ENCODE results near the gene TMBIM1. TPM values are rescaled to one million over a fixed set of nuclear protein-coding genes. Genes with fewer than 3 reads are reported as not detected.

Gene TMBIM1
- total and polyA plus RNA-seq, 2 donors: 127 to 180 TPM

DNA sequence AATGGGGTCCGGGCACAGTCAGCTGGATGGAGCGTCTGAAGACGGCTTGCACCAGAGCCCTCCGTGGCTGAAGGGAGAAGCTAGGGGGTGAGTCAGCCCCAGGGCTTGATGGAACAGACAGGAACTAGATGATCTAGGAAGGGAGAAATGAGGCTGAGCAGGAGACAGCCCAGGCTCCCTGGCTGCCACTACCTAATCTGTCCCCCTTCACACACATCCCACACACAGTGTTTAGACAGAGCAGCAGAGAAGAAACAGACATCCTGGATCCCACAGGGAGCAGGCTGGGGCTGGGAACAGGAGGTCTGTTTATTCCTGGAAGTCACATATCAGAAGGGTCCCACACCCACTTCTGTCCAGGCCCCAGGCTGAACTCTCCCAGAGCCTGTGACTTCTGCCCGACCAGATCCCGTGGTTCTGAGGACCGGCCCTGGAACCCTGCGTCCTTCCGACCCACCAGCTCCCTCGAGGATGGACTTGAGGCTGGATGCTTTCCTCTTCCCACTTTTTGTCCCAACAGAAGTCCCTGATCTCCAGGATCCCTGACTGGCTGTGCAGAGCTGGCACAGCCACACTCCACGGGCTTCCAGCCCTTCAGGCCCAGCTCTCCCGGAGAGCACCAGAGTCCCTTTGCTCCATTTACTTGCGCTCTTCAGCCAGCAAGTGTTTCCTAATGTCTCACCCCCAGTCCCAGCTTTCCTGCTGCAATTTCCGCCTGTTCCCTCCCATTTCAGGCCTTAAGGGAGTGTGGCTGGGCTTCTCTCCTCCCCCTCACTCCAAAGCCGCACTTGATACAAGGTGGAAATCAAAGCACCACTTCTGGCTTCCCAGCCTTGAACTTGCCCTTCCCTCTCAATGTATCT, 33.0 kb downstream of the TMBIM1 start:
- H3K4me1 ChIP-seq (ENCODE audit: insufficient read depth): no peaks in the 10 kb centered on the region
- no peak overlapping the region for H3K4me3 ChIP-seq (ENCODE audit: low read depth, low read length)
- H3K27ac ChIP-seq (ENCODE audit: low read depth): peak overlapping the region; percentile 65
- H3K36me3 ChIP-seq (ENCODE audit: insufficient read depth): peaks cover 3% of the 10 kb centered on the region
- DNase-seq (ENCODE audit: extremely low spot score): no peak
- 19% methylated on average over 15 of the region's 15 CpGs for WGBS

DNA sequence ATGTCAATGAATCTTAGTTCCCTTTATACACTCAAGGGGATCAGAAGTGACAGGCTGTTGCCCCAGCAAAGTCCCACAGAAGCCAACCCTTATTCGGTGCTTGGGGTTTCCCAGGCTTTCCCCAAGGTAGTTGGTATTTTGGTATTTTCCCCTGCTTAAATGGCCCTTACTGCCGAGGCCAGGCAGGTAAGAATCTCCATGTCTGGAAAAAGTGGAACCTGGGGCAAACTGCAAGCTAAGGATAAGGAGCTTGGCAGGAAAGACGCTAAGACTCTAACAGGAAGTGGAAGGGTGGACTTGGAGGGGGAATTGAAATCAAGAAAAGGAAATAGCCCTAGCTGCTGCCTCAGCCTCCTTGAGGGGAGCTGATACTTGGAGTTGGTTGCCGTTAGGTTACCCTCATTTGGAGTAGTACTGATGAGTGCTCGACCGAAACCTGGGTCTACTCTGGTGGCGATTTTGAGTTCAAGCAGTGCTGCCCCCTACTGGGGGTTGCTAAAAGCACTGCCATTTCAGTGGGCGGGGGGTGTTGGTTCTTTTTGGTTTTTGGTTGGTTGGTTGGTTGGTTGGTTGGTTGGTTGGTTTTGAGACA, 34.8 kb downstream of the TMBIM1 start:
- WGBS: 63% methylated on average over 8 of the region's 8 CpGs
- H3K36me3 ChIP-seq (ENCODE audit: insufficient read depth): peaks cover 5% of the 10 kb centered on the region
- H3K4me1 ChIP-seq (ENCODE audit: insufficient read depth): no peaks in the 10 kb centered on the region
- DNase-seq (ENCODE audit: extremely low spot score): no peak
- H3K4me3 ChIP-seq (ENCODE audit: low read depth, low read length): no peak overlapping the region
- no peak overlapping the region for H3K27ac ChIP-seq (ENCODE audit: low read depth)

DNA sequence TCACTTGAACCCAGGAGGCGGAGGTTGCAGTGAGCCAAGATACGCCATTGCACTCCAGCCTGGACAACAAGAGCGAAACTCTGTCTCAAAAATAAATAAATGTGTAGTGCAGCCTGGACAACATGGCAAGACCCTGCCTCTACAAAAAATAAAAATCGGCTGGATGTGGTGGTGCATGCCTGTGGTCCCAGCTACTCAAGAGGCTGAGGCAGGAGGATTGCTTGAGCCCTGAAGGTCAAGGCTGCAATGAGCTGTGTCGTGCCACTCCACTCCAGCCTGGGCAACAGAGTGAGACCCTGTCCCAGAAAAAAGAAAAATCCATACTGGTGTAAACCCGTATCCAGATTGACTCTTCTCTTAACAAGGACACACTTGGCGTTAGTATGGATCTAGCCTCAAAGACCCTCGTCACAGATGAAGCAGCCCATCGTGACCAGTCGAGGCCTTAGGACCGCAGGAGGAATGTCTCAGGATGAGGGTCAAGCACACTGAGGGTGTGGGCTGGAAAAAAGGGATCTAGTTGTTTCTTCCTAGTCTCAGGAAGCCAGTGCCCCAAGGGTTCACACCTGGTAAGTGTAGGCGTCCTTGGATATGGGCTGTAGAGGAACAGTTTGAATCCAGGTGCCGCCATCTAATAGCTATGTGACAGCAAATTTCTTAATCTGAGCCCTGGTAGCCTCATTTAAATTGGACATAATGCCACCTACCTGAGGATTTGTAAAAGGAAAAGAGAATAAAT, 35.5 kb downstream of the TMBIM1 start:
- WGBS: 92% methylated on average over 13 of the region's 13 CpGs
- no peak overlapping the region for H3K27ac ChIP-seq (ENCODE audit: low read depth)
- no peak overlapping the region for H3K4me3 ChIP-seq (ENCODE audit: low read depth, low read length)
- no peak for DNase-seq (ENCODE audit: extremely low spot score)
- H3K4me1 ChIP-seq (ENCODE audit: insufficient read depth): no peaks in the 10 kb centered on the region
- H3K36me3 ChIP-seq (ENCODE audit: insufficient read depth): peaks cover 9% of the 10 kb centered on the region

- DNase-seq (ENCODE audit: extremely low spot score): no peak
- H3K4me3 ChIP-seq (ENCODE audit: low read depth, low read length): no peak overlapping the region
- H3K36me3 ChIP-seq (ENCODE audit: insufficient read depth): peaks cover 9% of the 10 kb centered on the region
- 84% methylated on average over 6 of the region's 6 CpGs for WGBS
- H3K27ac ChIP-seq (ENCODE audit: low read depth): no peak overlapping the region
- no peaks in the 10 kb centered on the region for H3K4me1 ChIP-seq (ENCODE audit: insufficient read depth)
These were observed 36.9 kb downstream of the TMBIM1 start for GRCh38 chr2:218255446-218255845.

- Histone ChIP-seq H3K4me1 (ENCODE audit: insufficient read depth) (no peaks in the 10 kb centered on the region), H3K36me3 (ENCODE audit: insufficient read depth) (peaks cover 14% of the 10 kb centered on the region), H3K27ac (ENCODE audit: low read depth) (no peak overlapping the region), H3K4me3 (ENCODE audit: low read depth, low read length) (no peak overlapping the region)
- 85% methylated on average over 5 of the region's 5 CpGs for WGBS
- no peak for DNase-seq (ENCODE audit: extremely low spot score)
These were observed 39.1 kb downstream of the TMBIM1 start for GRCh38 chr2:218253232-218253625.

- no peak for DNase-seq (ENCODE audit: extremely low spot score)
- Histone ChIP-seq H3K27ac (ENCODE audit: low read depth) (no peak overlapping the region), H3K4me1 (ENCODE audit: insufficient read depth) (no peaks in the 10 kb centered on the region), H3K36me3 (ENCODE audit: insufficient read depth) (peaks cover 16% of the 10 kb centered on the region), H3K4me3 (ENCODE audit: low read depth, low read length) (no peak overlapping the region)
- WGBS: 73% methylated on average over 7 of the region's 7 CpGs
These were observed 39.6 kb downstream of the TMBIM1 start for GRCh38 chr2:218252509-218253231.

DNA sequence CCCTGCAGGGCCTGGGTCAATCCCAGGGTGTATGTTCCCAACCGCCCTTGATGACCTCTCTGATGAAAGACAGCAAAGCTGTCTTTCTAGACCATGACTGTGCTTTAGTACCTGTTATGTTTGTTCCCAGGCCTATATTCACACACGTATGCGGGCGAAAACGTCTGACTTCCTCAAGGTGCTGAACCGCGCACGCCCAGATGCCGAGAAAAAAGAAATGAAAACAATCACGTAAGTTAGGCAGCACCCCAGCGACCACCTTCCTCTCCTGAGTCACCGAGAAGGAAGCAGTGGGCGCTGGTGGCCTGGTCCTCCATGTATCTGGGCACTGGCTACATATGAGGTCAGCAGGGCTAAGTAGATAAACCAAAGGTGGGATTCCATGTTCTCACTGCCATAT, 42.6 kb downstream of the TMBIM1 start:
- H3K4me3 ChIP-seq (ENCODE audit: low read depth, low read length): no peak overlapping the region
- no peak overlapping the region for H3K27ac ChIP-seq (ENCODE audit: low read depth)
- H3K4me1 ChIP-seq (ENCODE audit: insufficient read depth): no peaks in the 10 kb centered on the region
- H3K36me3 ChIP-seq (ENCODE audit: insufficient read depth): peaks cover 21% of the 10 kb centered on the region
- DNase-seq (ENCODE audit: extremely low spot score): no peak
- 95% methylated on average over 13 of the region's 13 CpGs for WGBS

GRCh38 chr2:218245214-218245613, 47.1 kb downstream of the TMBIM1 start:
- WGBS: 83% methylated on average over 5 of the region's 5 CpGs
- Histone ChIP-seq H3K4me3 (ENCODE audit: low read depth, low read length) (no peak overlapping the region), H3K4me1 (ENCODE audit: insufficient read depth) (no peaks in the 10 kb centered on the region), H3K27ac (ENCODE audit: low read depth) (no peak overlapping the region), H3K36me3 (ENCODE audit: insufficient read depth) (peaks cover 27% of the 10 kb centered on the region)
- no peak for DNase-seq (ENCODE audit: extremely low spot score)

GRCh38 chr2:218244665-218245064, 47.6 kb downstream of the TMBIM1 start:
- DNase-seq (ENCODE audit: extremely low spot score): no peak
- Histone ChIP-seq H3K4me1 (ENCODE audit: insufficient read depth) (no peaks in the 10 kb centered on the region), H3K36me3 (ENCODE audit: insufficient read depth) (peaks cover 24% of the 10 kb centered on the region), H3K27ac (ENCODE audit: low read depth) (no peak overlapping the region), H3K4me3 (ENCODE audit: low read depth, low read length) (no peak overlapping the region)
- 94% methylated on average over 2 of the region's 2 CpGs for WGBS

- H3K27ac ChIP-seq (ENCODE audit: low read depth): no peak overlapping the region
- WGBS: 61% methylated on average over 1 of the region's 1 CpG
- no peaks in the 10 kb centered on the region for H3K4me1 ChIP-seq (ENCODE audit: insufficient read depth)
- no peak overlapping the region for H3K4me3 ChIP-seq (ENCODE audit: low read depth, low read length)
- H3K36me3 ChIP-seq (ENCODE audit: insufficient read depth): peaks cover 24% of the 10 kb centered on the region
- DNase-seq (ENCODE audit: extremely low spot score): no peak
These were observed 48.1 kb downstream of the TMBIM1 start for GRCh38 chr2:218244204-218244603.

DNA sequence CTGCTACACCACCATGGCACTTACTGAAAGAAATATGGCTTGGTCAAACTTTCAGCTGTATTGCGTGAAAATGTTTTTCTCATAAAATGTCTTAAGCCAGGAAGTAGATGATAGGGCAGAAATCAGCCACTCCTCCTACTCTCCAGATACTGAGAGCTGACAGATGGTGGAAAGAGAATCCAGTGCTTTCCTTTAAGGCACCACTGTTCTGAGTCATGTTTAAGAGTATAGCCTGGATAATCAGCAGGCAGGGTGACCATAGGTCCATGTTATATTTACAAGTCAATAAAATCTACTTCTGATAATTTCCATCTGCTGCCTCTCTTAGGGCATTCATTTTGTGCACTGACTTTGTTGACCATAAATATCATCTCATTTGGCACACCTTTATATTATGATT, 53.4 kb downstream of the TMBIM1 start:
- no peaks in the 10 kb centered on the region for H3K4me1 ChIP-seq (ENCODE audit: insufficient read depth)
- no peak for DNase-seq (ENCODE audit: extremely low spot score)
- no peak overlapping the region for H3K27ac ChIP-seq (ENCODE audit: low read depth)
- H3K4me3 ChIP-seq (ENCODE audit: low read depth, low read length): no peak overlapping the region
- H3K36me3 ChIP-seq (ENCODE audit: insufficient read depth): peaks cover 24% of the 10 kb centered on the region
- 72% methylated on average over 1 of the region's 1 CpG for WGBS

DNA sequence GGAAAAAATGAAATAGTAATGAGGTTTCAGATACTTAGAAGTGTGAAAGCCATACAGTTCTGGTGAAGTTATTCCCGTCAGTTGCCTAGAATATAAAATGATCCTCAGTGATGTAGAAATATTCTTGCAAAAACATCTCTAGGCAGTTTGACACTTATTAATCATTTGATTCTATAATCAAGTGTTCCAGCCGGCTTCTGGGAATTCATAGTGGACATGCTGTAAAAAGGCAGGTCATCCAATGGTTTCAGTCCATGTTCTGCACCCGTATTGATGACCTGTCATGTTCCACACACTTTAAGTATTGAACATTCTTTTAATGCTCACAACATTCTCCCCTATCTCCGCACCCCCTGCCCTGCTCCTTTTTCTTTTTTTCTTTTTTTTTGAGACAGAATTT, 55.5 kb downstream of the TMBIM1 start:
- no peak overlapping the region for H3K4me3 ChIP-seq (ENCODE audit: low read depth, low read length)
- WGBS: 91% methylated on average over 4 of the region's 4 CpGs
- DNase-seq (ENCODE audit: extremely low spot score): no peak
- no peaks in the 10 kb centered on the region for H3K4me1 ChIP-seq (ENCODE audit: insufficient read depth)
- no peak overlapping the region for H3K27ac ChIP-seq (ENCODE audit: low read depth)
- peaks cover 18% of the 10 kb centered on the region for H3K36me3 ChIP-seq (ENCODE audit: insufficient read depth)

DNA sequence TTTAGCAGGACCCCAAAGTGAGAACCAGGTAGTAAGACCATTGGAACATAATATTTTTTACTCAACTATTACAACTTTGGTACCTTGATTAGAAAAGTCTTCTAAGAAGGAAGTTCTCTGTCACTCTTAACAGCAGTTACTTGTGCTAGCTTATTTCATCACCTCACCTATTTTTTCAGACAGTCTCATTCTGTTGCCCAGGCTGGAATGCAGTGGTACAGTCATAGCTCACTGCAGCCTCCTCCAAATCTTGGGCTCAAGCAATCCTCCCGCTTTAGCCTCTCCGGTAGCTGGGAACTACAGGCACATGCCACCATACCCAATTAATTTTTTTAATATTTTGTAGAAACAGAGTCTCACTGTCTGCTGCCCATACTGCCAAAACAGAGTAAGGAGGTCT, 57.3 kb downstream of the TMBIM1 start:
- peaks cover 17% of the 10 kb centered on the region for H3K36me3 ChIP-seq (ENCODE audit: insufficient read depth)
- 98% methylated on average over 2 of the region's 2 CpGs for WGBS
- no peak overlapping the region for H3K27ac ChIP-seq (ENCODE audit: low read depth)

More for the DNA sequence above, 57.3 kb downstream of the TMBIM1 start:
- Histone ChIP-seq H3K4me1 (ENCODE audit: insufficient read depth) (peaks cover 3% of the 10 kb centered on the region), H3K4me3 (ENCODE audit: low read depth, low read length) (no peak overlapping the region)
- no peak for DNase-seq (ENCODE audit: extremely low spot score)
